Neural progenitor cell (in vitro differentiated cells): ENCODE results near the gene IER3IP1. TPM values are rescaled to one million over a fixed set of nuclear protein-coding genes. Genes with fewer than 3 reads are reported as not detected.

Experiments
- DNase-seq: peaks from one replicate; pipeline ENCODE4 v3.0.0-alpha.2; 2016; ENCODE audit warnings: low spot score
- H2AFZ ChIP-seq: fragments of 200-600 bp; sonication (generic); replicated peaks from 2 replicates; pipeline ENCODE4 v1.6.1; 2016; ENCODE audit warnings: antibody characterized with exemption
- H3F3A ChIP-seq: fragments of 200-600 bp; sonication (generic); 2 replicates; pipeline ENCODE4 v1.6.1; 2016; ENCODE audit warnings: antibody characterized with exemption, low read depth
- H3K27ac ChIP-seq: fragments of 200-600 bp; sonication (generic); 2 replicates; pipeline ENCODE4 v1.5.1; 2016; ENCODE audit warnings: mild to moderate bottlenecking
- H3K27me3 ChIP-seq: fragments of 200-600 bp; sonication (generic); 2 replicates; pipeline ENCODE4 v1.6.1; 2016; ENCODE audit warnings: mild to moderate bottlenecking, moderate library complexity
- H3K36me3 ChIP-seq: fragments of 200-600 bp; sonication (generic); 2 replicates; pipeline ENCODE4 v1.5.1; 2016
- H3K4me1 ChIP-seq: fragments of 200-600 bp; sonication (generic); 2 replicates; pipeline ENCODE4 v1.6.1; 2016; ENCODE audit warnings: mixed run types
- H3K4me2 ChIP-seq: fragments of 200-600 bp; sonication (generic); 2 replicates; pipeline ENCODE4 v1.6.1; 2016
- H3K4me3 ChIP-seq: fragments of 200-600 bp; sonication (generic); 2 replicates; pipeline ENCODE4 v1.5.1; 2016
- H3K79me2 ChIP-seq: fragments of 200-600 bp; sonication (generic); 2 replicates; pipeline ENCODE4 v1.6.1; 2016; ENCODE audit warnings: low read depth
- H3K9ac ChIP-seq: fragments of 200-600 bp; sonication (generic); 2 replicates; pipeline ENCODE4 v1.6.1; 2016
- H3K9me3 ChIP-seq: fragments of 200-600 bp; sonication (generic); 2 replicates; pipeline ENCODE4 v1.5.1; 2016; ENCODE audit warnings: low read depth
- H4K20me1 ChIP-seq: fragments of 200-600 bp; sonication (generic); 2 replicates; pipeline ENCODE4 v1.6.1; 2016; ENCODE audit warnings: low read depth
- H3K27ac Mint-ChIP-seq: 3 replicates; pipeline ENCODE4 v1.8.0; 2021; ENCODE audit warnings: mixed read lengths
- H3K27me3 Mint-ChIP-seq: 2 replicates; pipeline ENCODE4 v1.8.0; 2022; ENCODE audit warnings: low read depth, mild to moderate bottlenecking, inconsistent platforms, moderate library complexity, mixed read lengths; ENCODE audit not compliant: insufficient read depth
- H3K36me3 Mint-ChIP-seq: 3 replicates; pipeline ENCODE4 v1.8.0; 2021; ENCODE audit warnings: mixed read lengths
- H3K4me1 Mint-ChIP-seq: 3 replicates; pipeline ENCODE4 v1.8.0; 2021; ENCODE audit warnings: mixed read lengths
- H3K4me3 Mint-ChIP-seq: 3 replicates; pipeline ENCODE4 v1.8.0; 2021; ENCODE audit warnings: mild to moderate bottlenecking, moderate library complexity, mixed read lengths
- H3K9me3 Mint-ChIP-seq: 3 replicates; pipeline ENCODE4 v1.8.0; 2020; ENCODE audit warnings: mixed read lengths
- EZH2 ChIP-seq: fragments of 200-600 bp; sonication (generic); IDR thresholded peaks from 2 replicates; pipeline ENCODE4 v1.6.1; 2017; ENCODE audit warnings: antibody characterized with exemption, mild to moderate bottlenecking, moderate library complexity
- EZH2phosphoT487 ChIP-seq: fragments of 200-600 bp; sonication (generic); IDR thresholded peaks from 2 replicates; pipeline ENCODE4 v1.6.1; 2017; ENCODE audit warnings: antibody characterized with exemption
- total RNA-seq: library from RNA; depleted of rRNA; stranded (reverse); fragments of >200 nt; gene quantifications from 2 replicates; pipeline ENCODE4 v1.2.3, GENCODE V29; 2015; ENCODE audit warnings: low replicate concordance
- TF ChIP-seq, protein P1 (sequence below): fragments of 200-600 bp; sonication (generic); IDR thresholded peaks from 2 replicates; pipeline ENCODE4 v1.5.1; 2017; ENCODE audit warnings: antibody characterized with exemption, mild to moderate bottlenecking

The IER3IP1 gene
- total RNA-seq, 1 donor from 2014 or later: 16.6 TPM

DNA sequence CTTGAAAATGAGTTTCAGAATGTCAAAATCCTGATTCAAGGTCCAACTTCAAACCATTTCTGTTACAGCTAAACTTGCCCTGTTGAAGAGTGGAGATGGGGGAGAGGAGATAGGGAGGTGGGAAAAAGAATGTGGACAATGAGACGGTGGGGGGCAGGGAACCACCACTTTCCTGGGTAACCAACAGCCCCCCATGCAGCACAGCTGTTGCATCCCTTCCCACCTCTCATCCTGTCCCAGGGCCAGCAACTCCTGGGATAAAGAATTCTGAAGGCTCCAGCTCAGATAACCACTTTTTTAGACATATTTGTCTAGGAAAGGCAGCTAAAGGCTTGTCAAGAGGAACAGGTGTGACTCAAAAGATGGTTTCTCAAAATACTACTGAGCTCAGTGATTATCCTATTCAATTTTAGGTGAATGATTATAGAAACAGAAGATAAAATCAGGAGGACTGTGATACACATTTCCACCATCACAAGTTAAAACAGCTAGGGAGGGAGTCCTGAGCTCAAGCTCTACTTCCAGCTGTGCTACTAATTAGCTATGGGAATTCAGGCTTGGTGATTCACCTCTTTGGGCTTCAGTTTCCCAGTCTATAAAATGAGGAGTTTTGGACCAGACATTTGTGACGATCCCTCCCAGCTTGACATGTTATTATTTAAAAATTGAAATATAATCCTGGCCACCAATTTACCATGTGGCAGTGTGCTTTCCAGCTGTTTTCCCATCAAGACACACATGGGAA, 62.2 kb downstream of the IER3IP1 start:
- Histone ChIP-seq H4K20me1 (peaks cover 37% of the 10 kb centered on the region), H3K9ac (no peak overlapping the region), H2AFZ (no peak overlapping the region), H3K4me1 (peaks cover 78% of the 10 kb centered on the region), H3F3A (peaks cover 66% of the 10 kb centered on the region), H3K4me2 (peak overlapping the region; percentile 71), H3K79me2 (no peaks in the 10 kb centered on the region), H3K9me3 (no peaks in the 10 kb centered on the region), H3K4me3 (peak overlapping the region; percentile 8), H3K27me3 (no peaks in the 10 kb centered on the region), H3K27ac (peak overlapping the region; percentile 74), H3K36me3 (peaks cover 10% of the 10 kb centered on the region)
- no peak overlapping the region for H3K4me3 Mint-ChIP-seq
- TF ChIP-seq EZH2phosphoT487 (no peak), EZH2 (no peak)
- TF ChIP-seq, protein P1, sequence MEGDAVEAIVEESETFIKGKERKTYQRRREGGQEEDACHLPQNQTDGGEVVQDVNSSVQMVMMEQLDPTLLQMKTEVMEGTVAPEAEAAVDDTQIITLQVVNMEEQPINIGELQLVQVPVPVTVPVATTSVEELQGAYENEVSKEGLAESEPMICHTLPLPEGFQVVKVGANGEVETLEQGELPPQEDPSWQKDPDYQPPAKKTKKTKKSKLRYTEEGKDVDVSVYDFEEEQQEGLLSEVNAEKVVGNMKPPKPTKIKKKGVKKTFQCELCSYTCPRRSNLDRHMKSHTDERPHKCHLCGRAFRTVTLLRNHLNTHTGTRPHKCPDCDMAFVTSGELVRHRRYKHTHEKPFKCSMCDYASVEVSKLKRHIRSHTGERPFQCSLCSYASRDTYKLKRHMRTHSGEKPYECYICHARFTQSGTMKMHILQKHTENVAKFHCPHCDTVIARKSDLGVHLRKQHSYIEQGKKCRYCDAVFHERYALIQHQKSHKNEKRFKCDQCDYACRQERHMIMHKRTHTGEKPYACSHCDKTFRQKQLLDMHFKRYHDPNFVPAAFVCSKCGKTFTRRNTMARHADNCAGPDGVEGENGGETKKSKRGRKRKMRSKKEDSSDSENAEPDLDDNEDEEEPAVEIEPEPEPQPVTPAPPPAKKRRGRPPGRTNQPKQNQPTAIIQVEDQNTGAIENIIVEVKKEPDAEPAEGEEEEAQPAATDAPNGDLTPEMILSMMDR: no peak
- H3K36me3 Mint-ChIP-seq: peaks cover 20% of the 10 kb centered on the region
- H3K27me3 Mint-ChIP-seq: no peaks in the 10 kb centered on the region
- DNase-seq: peak; percentile 63
- H3K27ac Mint-ChIP-seq: no peak overlapping the region
- no peaks in the 10 kb centered on the region for H3K9me3 Mint-ChIP-seq
- peaks cover 9% of the 10 kb centered on the region for H3K4me1 Mint-ChIP-seq

DNA sequence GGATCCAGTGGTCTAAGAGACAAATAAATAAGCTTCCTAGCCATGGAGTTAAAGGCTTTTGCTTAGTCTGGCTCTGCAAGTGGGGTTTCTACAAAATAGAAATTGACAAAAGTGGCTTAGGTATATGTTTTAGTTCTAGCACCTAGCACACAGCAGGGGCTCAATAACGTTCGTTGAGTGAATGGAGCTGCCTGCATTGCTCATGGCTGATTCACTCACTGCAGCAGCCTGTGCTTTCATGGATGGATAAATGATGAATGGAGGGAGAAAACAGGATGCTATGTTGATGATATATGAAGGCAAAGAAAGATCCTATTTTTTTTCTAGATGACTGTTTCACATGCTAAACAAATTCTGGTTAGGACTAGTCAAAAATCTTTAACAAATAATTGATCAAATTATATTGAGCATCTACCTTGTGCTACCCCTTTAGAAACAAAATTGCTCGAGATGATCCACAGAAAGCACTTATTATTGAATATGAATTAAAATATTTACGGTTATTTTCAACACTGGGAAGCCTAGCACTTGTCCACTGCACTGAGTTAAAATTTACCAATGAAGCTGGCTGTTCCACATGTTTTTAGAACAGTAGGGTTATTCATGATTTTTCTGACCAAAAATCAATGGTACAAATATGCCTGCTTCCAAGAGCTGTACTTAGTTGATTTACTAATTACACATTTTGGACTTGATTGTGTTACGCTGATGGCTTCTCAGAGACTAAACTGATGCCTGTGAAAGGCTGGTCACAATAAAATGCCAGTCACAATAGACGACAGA, 65.5 kb downstream of the IER3IP1 start:
- H3K27me3 Mint-ChIP-seq: no peaks in the 10 kb centered on the region
- no peak overlapping the region for H3K4me3 Mint-ChIP-seq
- no peak for TF ChIP-seq EZH2phosphoT487
- TF ChIP-seq, protein P1: no peak
- TF ChIP-seq EZH2: no peak
- no peak overlapping the region for H3K27ac Mint-ChIP-seq
- DNase-seq: no peak
- Histone ChIP-seq H3K4me2 (peak overlapping the region; percentile 33), H3K4me3 (no peak overlapping the region), H3K9ac (no peak overlapping the region), H3K27ac (no peak overlapping the region), H3K79me2 (peaks cover 5% of the 10 kb centered on the region), H3K4me1 (peaks cover 89% of the 10 kb centered on the region), H4K20me1 (peaks cover 61% of the 10 kb centered on the region), H3K27me3 (no peaks in the 10 kb centered on the region), H2AFZ (no peak overlapping the region), H3K9me3 (no peaks in the 10 kb centered on the region), H3F3A (peaks cover 66% of the 10 kb centered on the region), H3K36me3 (peaks cover 6% of the 10 kb centered on the region)
- H3K36me3 Mint-ChIP-seq: peaks cover 14% of the 10 kb centered on the region
- H3K9me3 Mint-ChIP-seq: no peaks in the 10 kb centered on the region
- peaks cover 19% of the 10 kb centered on the region for H3K4me1 Mint-ChIP-seq

DNA sequence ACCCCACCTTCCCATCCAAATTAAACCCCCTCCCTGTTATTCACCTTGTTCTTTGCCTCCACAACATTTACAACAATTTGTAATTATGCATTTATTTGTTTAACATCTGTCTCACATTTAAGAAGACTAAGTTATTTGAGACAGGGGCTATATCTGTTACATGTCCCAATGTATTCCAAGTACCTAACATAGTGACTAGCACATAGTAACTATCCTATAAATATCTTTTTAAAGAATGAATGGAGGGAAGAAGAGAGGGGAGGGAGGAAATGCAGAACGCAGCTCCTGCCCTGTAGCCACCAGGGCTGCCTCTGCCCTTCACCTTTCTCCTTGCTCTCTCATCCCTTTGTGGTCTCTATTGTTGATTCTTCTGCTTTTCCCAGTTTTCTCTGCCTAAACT, 66.4 kb downstream of the IER3IP1 start:
- Histone ChIP-seq H3K27me3 (no peaks in the 10 kb centered on the region), H3K4me1 (peaks cover 80% of the 10 kb centered on the region), H3K27ac (no peak overlapping the region), H3F3A (peaks cover 56% of the 10 kb centered on the region), H3K4me2 (peak overlapping the region; percentile 33), H4K20me1 (peaks cover 54% of the 10 kb centered on the region), H3K36me3 (peaks cover 6% of the 10 kb centered on the region), H3K79me2 (peaks cover 5% of the 10 kb centered on the region), H2AFZ (no peak overlapping the region), H3K4me3 (no peak overlapping the region), H3K9me3 (no peaks in the 10 kb centered on the region), H3K9ac (no peak overlapping the region)
- H3K4me1 Mint-ChIP-seq: peaks cover 19% of the 10 kb centered on the region
- no peak overlapping the region for H3K4me3 Mint-ChIP-seq
- H3K27me3 Mint-ChIP-seq: no peaks in the 10 kb centered on the region
- TF ChIP-seq EZH2phosphoT487 (no peak), EZH2 (no peak)
- TF ChIP-seq, protein P1: no peak
- H3K9me3 Mint-ChIP-seq: no peaks in the 10 kb centered on the region
- no peak overlapping the region for H3K27ac Mint-ChIP-seq
- no peak for DNase-seq
- peaks cover 11% of the 10 kb centered on the region for H3K36me3 Mint-ChIP-seq
